ENCODE measurements around the gene CRTAP.
"Not testable (repeated sequence)": the region's sequence is repeated elsewhere in the genome, so short reads cannot be mapped to it uniquely, and the experiment has no call there.

CRTAP gene

GRCh38 chr3:33181641-33182040, 67.8 kb downstream of the CRTAP start:
- not testable (repeated sequence) for DNase-seq

- DNase-seq = no peak
Observed at GRCh38 chr3:33184863-33185262, 71.0 kb downstream of the CRTAP start.

- DNase-seq = no peak
Observed at GRCh38 chr3:33186524-33187367, 72.9 kb downstream of the CRTAP start.

GRCh38 chr3:33187368-33187634, 73.5 kb downstream of the CRTAP start:
- no peak for DNase-seq

- no peak for DNase-seq
Observed at GRCh38 chr3:33194303-33194702, 80.5 kb downstream of the CRTAP start.

GRCh38 chr3:33196538-33196937, 82.7 kb downstream of the CRTAP start:
- no peak for DNase-seq

Measured in NCI-H1048 (cell line).